Transverse colon (tissue), 4 donors: Measurements from ENCODE around the gene THAP4.

Experiments used
- CTCF ChIP-seq, 5 experiments: fragments of 200-600 bp in 3 of 5; fragments of 450-650 bp in 2 of 5; sonication (generic) in 3 of 5; IDR thresholded peaks; 1 replicate in 2 of 5; 2 replicates in 3 of 5; pipeline ENCODE4 v1.5.1; 2016 to 2017; ENCODE audit warnings: antibody characterized with exemption in 5 of 5, inconsistent platforms in 3 of 5, mild to moderate bottlenecking in 2 of 5, moderate library complexity in 1 of 5
- POLR2A ChIP-seq: fragments of 450-650 bp; IDR thresholded peaks from one replicate; pipeline ENCODE4 v1.6.1; 2016; ENCODE audit warnings: antibody characterized with exemption, mild to moderate bottlenecking, moderate library complexity
- POLR2AphosphoS5 ChIP-seq, 3 donors: sonication (generic); formaldehyde crosslinking; IDR thresholded peaks; one replicate each; pipeline ENCODE4 v1.6.1; 2016; ENCODE audit warnings: antibody characterized with exemption in 3 of 3

- TF ChIP-seq POLR2A (no peak), CTCF (IDR thresholded peaks at IDR 0.05) (no peak), POLR2AphosphoS5 (IDR thresholded peaks at IDR 0.05) (no peak)
Observed at GRCh38 chr2:241632478-241633325, 4.3 kb downstream of the THAP4 start.
